Urothelium cell line (cell line): ENCODE data around the gene NAT16.

ENCODE experiments used
- DNase-seq: peaks from one replicate; pipeline ENCODE4 v3.0.0; 2011; ENCODE audit warnings: low spot score, mixed read lengths
- FAIRE-seq: peaks from 2 replicates; lab custom pipeline; 2011; peaks lifted over from hg19 to GRCh38; lab: Jason Lieb, UNC

NAT16 gene

GRCh38 chr7:101172854-101173751 lies 7.0 kb downstream of the NAT16 start:
- FAIRE-seq (peak; percentile 97), DNase-seq (peak; percentile 94)

- no peak for DNase-seq
- peak; percentile 58 for FAIRE-seq
These were observed 7.9 kb downstream of the NAT16 start for GRCh38 chr7:101172005-101172853.

- FAIRE-seq: no peak
- no peak for DNase-seq
These were observed 8.7 kb downstream of the NAT16 start for GRCh38 chr7:101171442-101171837.

- DNase-seq: no peak
- FAIRE-seq: peak; percentile 20
These were observed 9.3 kb downstream of the NAT16 start for GRCh38 chr7:101170617-101171441.

GRCh38 chr7:101169838-101170551 lies 10.1 kb downstream of the NAT16 start:
- peak; percentile 87 for DNase-seq
- peak; percentile 97 for FAIRE-seq

GRCh38 chr7:101169110-101169837 lies 10.8 kb downstream of the NAT16 start:
- DNase-seq: no peak
- FAIRE-seq: no peak

GRCh38 chr7:101168412-101169049 lies 11.6 kb downstream of the NAT16 start:
- FAIRE-seq: peak; percentile 70

GRCh38 chr7:101167645-101168411 lies 12.3 kb downstream of the NAT16 start:
- peak; percentile 92 for FAIRE-seq

More at GRCh38 chr7:101168412-101169049, 11.6 kb downstream of the NAT16 start:
- DNase-seq: no peak

GRCh38 chr7:101166909-101167644 lies 13.0 kb downstream of the NAT16 start:
- FAIRE-seq: peak; percentile 97
- peak; percentile 79 for DNase-seq

More at GRCh38 chr7:101167645-101168411, 12.3 kb downstream of the NAT16 start:
- DNase-seq: no peak

GRCh38 chr7:101166648-101166908 lies 13.5 kb downstream of the NAT16 start:
- DNase-seq (peak; percentile 57), FAIRE-seq (no peak)

- FAIRE-seq: no peak
- DNase-seq: no peak
These were observed 14.0 kb downstream of the NAT16 start for GRCh38 chr7:101165958-101166647.

- peak; percentile 96 for FAIRE-seq
- DNase-seq: peak; percentile 100
These were observed 14.8 kb downstream of the NAT16 start, which contains the start of gene VGF for GRCh38 chr7:101165075-101165957. Gene VGF, minus strand, starts transcription at chr7:101165569. Its CDS starts 726 bp downstream, at chr7:101164843.

GRCh38 chr7:101164071-101164840 lies 15.8 kb downstream of the NAT16 start:
- FAIRE-seq (peak; percentile 56), DNase-seq (peak; percentile 73)

GRCh38 chr7:101163279-101164070 lies 16.6 kb downstream of the NAT16 start:
- DNase-seq (peak; percentile 67), FAIRE-seq (peak; percentile 88)
